Right lobe of liver (tissue), 6 donors: ENCODE measurements around the gene NEIL1. TPM values are rescaled to one million over a fixed set of nuclear protein-coding genes. Genes with fewer than 3 reads are reported as not detected.
A peak's percentile ranks its signal among the peaks of the same experiment; 100 is the strongest.
"Not testable (repeated sequence)": the region's sequence is repeated elsewhere in the genome, so short reads cannot be mapped to it uniquely, and the experiment has no call there.

Experiments
- ATAC-seq, 4 donors: fragments of 200-7000 bp; cut with Tn5 transposase; one replicate each; pipeline ENCODE4 v1.9.1; 2020; ENCODE audit warnings: mild to moderate bottlenecking in 4 of 4, moderate library complexity in 4 of 4
- DNase-seq, 3 donors: peaks; one replicate each; pipeline ENCODE4 v3.0.0-alpha.2; 2020
- H3K27ac ChIP-seq, 3 donors: fragments of 200-600 bp; one replicate each; pipeline ENCODE4 v1.8.0; 2022
- H3K27me3 ChIP-seq, 2 donors: fragments of 200-600 bp; one replicate each; pipeline ENCODE4 v1.8.0; 2022
- H3K36me3 ChIP-seq, 4 donors: fragments of 200-600 bp; sonication (generic) in 1 of 4; one replicate each; pipeline versions ENCODE4 v1.5.1 to v1.8.0; 2017 to 2022; ENCODE audit warnings: control low read depth in 1 of 4
- H3K4me1 ChIP-seq, 4 donors: fragments of 200-600 bp; sonication (generic) in 1 of 4; one replicate each; pipeline versions ENCODE4 v1.5.1 to v1.8.0; 2017 to 2022; ENCODE audit warnings: control low read depth in 1 of 4
- H3K4me3 ChIP-seq, 3 donors: fragments of 200-600 bp; one replicate each; pipeline ENCODE4 v1.8.0; 2022
- H3K9me3 ChIP-seq, 4 donors: fragments of 200-600 bp; sonication (generic) in 1 of 4; one replicate each; pipeline versions ENCODE4 v1.5.1 to v1.8.0; 2017 to 2022; ENCODE audit warnings: control low read depth in 1 of 4
- CTCF ChIP-seq, 4 donors: fragments of 200-600 bp in 3 of 4; fragments of 450-650 bp in 1 of 4; IDR thresholded peaks; one replicate each; pipeline versions ENCODE4 v1.5.1 to v1.8.0; 2016 to 2022; ENCODE audit warnings: antibody characterized with exemption in 4 of 4, mild to moderate bottlenecking in 2 of 4
- POLR2A ChIP-seq: fragments of 450-650 bp; IDR thresholded peaks from one replicate; pipeline ENCODE4 v1.6.1; 2017; ENCODE audit warnings: antibody characterized with exemption, mild to moderate bottlenecking
- WGBS: methylation state at CpG from one replicate; pipeline ENCODE4 v1.1.6; 2018; ENCODE audit warnings: low coverage, low lambda C conversion rate; ENCODE audit not compliant: insufficient coverage; ENCODE audit errors: missing lambda C conversion rate; 5-methylcytosine and 5-hydroxymethylcytosine counted together
- intact Hi-C, 2 donors: fragments of 100-400 bp; cut with DNase I; formaldehyde crosslinking; loops; one replicate each; pipeline versions ENCODE4 v1.11.2 to v1.14.1; 2022
- microRNA counts: library from miRNA; unstranded; fragments of <30 nt; microRNA quantifications from one replicate; lab custom pipeline; 2016
- microRNA-seq, 2 donors: library from miRNA; unstranded; fragments of <30 nt; microRNA quantifications; one replicate each; pipeline ENCODE4, GENCODE V29; 2019 to 2020
- total RNA-seq, 6 experiments: library from RNA; depleted of rRNA in 2 of 6; stranded (reverse); fragments of >200 nt in 2 of 6; fragmentation: NEBNext Ultra II Directional in 3 of 6; extraction: Animal tissue kit (Norgen Biotek cat#: 25700) in 3 of 6; gene quantifications; one replicate each; pipeline versions ENCODE4 v1.1.0 to v1.2.4, GENCODE V29; 2016 to 2023
- donor health status: DM: no; HTN: yes; CAD: no.
- donor health status: DM: no; HTN: no; CAD: no.
- donor health status: DM: no; HTN: no; CAD: no.
- donor health status: DM: no; HTN: yes; CAD: no.
- donor health status: DM: no; HTN: yes; CAD: no.

NEIL1 gene
- total RNA-seq, 6 experiments from 2014 or later, result 16.6 to 32.7 (median 23.7) TPM

- ATAC-seq, result no peak
- no peak overlapping the region for H3K4me3 ChIP-seq
- DNase-seq, result no peak
- peaks cover 0 to 17% (median 0%) of the 10 kb centered on the region in 4 donors for H3K4me1 ChIP-seq
- no peak overlapping the region for H3K27ac ChIP-seq
- WGBS, result 82% methylated on average over 4 of the region's 4 CpGs
- intact Hi-C loops, result no loop called here
- peaks cover 0 to 82% (median 24%) of the 10 kb centered on the region in 4 donors for H3K36me3 ChIP-seq
- no peak for TF ChIP-seq POLR2A
- no peak for TF ChIP-seq CTCF (IDR thresholded peaks at IDR 0.05)
- no peaks in the 10 kb centered on the region for H3K9me3 ChIP-seq
- H3K27me3 ChIP-seq, result no peaks in the 10 kb centered on the region
Observed at GRCh38 chr15:75380773-75381172, 33.9 kb downstream of the NEIL1 start.

- intact Hi-C loops, H3K4me3 ChIP-seq, H3K27ac ChIP-seq, H3K27me3 ChIP-seq, H3K9me3 ChIP-seq, DNase-seq: not testable (repeated sequence)
- WGBS, result 48% methylated on average over 5 of the region's 5 CpGs
- Histone ChIP-seq H3K36me3 (peaks cover 5 to 82% (median 26%) of the 10 kb centered on the region in 4 donors), H3K4me1 (peaks cover 0 to 17% (median 0%) of the 10 kb centered on the region in 4 donors)
- peak in 1 of 4 donors; percentile 38 for ATAC-seq
Observed at GRCh38 chr15:75383986-75384385, 37.1 kb downstream of the NEIL1 start.

- intact Hi-C loops, result no loop called here
- no peak for ATAC-seq
- no peaks in the 10 kb centered on the region for H3K27me3 ChIP-seq
- H3K36me3 ChIP-seq, result peaks cover 6 to 83% (median 36%) of the 10 kb centered on the region in 4 donors
- no peak for DNase-seq
- H3K27ac ChIP-seq, result no peak overlapping the region
- H3K9me3 ChIP-seq, result no peaks in the 10 kb centered on the region
- WGBS, result no CpG with 5 or more reads among the region's 1 CpG
- TF ChIP-seq CTCF (IDR thresholded peaks at IDR 0.05) (no peak), POLR2A (no peak)
- H3K4me1 ChIP-seq, result peaks cover 0 to 2% (median 0%) of the 10 kb centered on the region in 4 donors
- H3K4me3 ChIP-seq, result no peak overlapping the region
Observed at GRCh38 chr15:75389791-75390382, 43.0 kb downstream of the NEIL1 start.

GRCh38 chr15:75397494-75397893 is 50.7 kb downstream of the NEIL1 start:
- no peaks in the 10 kb centered on the region for H3K4me1 ChIP-seq
- DNase-seq (no peak), ATAC-seq (no peak)
- H3K27ac ChIP-seq, result no peak overlapping the region
- H3K9me3 ChIP-seq, result no peaks in the 10 kb centered on the region
- TF ChIP-seq POLR2A, result no peak
- TF ChIP-seq CTCF (IDR thresholded peaks at IDR 0.05), result no peak
- intact Hi-C loops, result no loop called here
- H3K27me3 ChIP-seq, result no peaks in the 10 kb centered on the region
- H3K4me3 ChIP-seq, result no peak overlapping the region
- WGBS, result 92% methylated on average over 2 of the region's 2 CpGs
- H3K36me3 ChIP-seq, result peaks cover 0 to 92% (median 40%) of the 10 kb centered on the region in 4 donors

- Histone ChIP-seq H3K27me3 (no peaks in the 10 kb centered on the region), H3K9me3 (no peaks in the 10 kb centered on the region), H3K4me3 (no peak overlapping the region), H3K4me1 (no peaks in the 10 kb centered on the region), H3K36me3 (peaks cover 0 to 97% (median 17%) of the 10 kb centered on the region in 4 donors), H3K27ac (no peak overlapping the region)
- intact Hi-C loops, result no loop called here
- no peak for TF ChIP-seq POLR2A
- TF ChIP-seq CTCF (IDR thresholded peaks at IDR 0.05), result no peak
- ATAC-seq, result no peak
- 87% methylated on average over 2 of the region's 2 CpGs for WGBS
- DNase-seq, result no peak
Observed at GRCh38 chr15:75403892-75404291, 57.1 kb downstream of the NEIL1 start.

MicroRNA genes within 50 kb of the gene (microRNA counts, 767-probe panel; counts per million panel counts)
- 237 counts per million for microRNA hsa-miR-631 (lab: Ali Mortazavi, UCI)

Small RNAs within 50 kb of the gene (microRNA-seq; reads per million reads assigned to microRNA genes)
- 0 reads per million in 2 donors for gene MIR631

Other genes starting within 250 kb of the NEIL1 start
- gene C15orf39, start 145.2 kb upstream of the NEIL1 start, total RNA-seq, result 1 to 10 TPM; 3.6 to 9.4 (median 5.8) TPM
- gene GOLGA6C, start 88.7 kb upstream of the NEIL1 start, total RNA-seq, result under 1 TPM in 3 of 6 experiments, not detected in 3; 0.19 to 0.51 (median 0.22) TPM
- gene GOLGA6D, start 64.2 kb upstream of the NEIL1 start, total RNA-seq, result under 1 TPM in 5 of 6 experiments, not detected in 1; 0.12 to 0.49 (median 0.27) TPM
- gene COMMD4, start 11.0 kb upstream of the NEIL1 start, total RNA-seq, result 10 to 100 TPM; 25.6 to 57.0 (median 41.6) TPM
- 100 to 1,000 TPM in 1 of 6 experiments, 10 to 100 TPM in 5; 45.4 to 120 (median 79.1) TPM for gene MAN2C1, start 21.6 kb downstream of the NEIL1 start, total RNA-seq
- gene SIN3A, start 104.7 kb downstream of the NEIL1 start, total RNA-seq, result 10 to 100 TPM in 5 of 6 experiments, 1 to 10 TPM in 1; 10.0 to 21.6 (median 20.5) TPM
- gene PTPN9, start 232.3 kb downstream of the NEIL1 start, total RNA-seq, result 10 to 100 TPM in 3 of 6 experiments, 1 to 10 TPM in 3; 7.6 to 15.4 (median 10.0) TPM